RPMI7951 (cell line): ENCODE measurements around the gene FASTKD2. TPM values are rescaled to one million over a fixed set of nuclear protein-coding genes. Genes with fewer than 3 reads are reported as not detected.

Experiments used
- DNase-seq: peaks from one replicate; pipeline ENCODE4 v3.0.0-alpha.2; 2012; ENCODE audit warnings: low read depth
- total RNA-seq: library from RNA; depleted of rRNA; stranded (reverse); fragments of >200 nt; shearing (Covaris generic); gene quantifications from 2 replicates; pipeline ENCODE4 v1.2.3, GENCODE V29; 2014; rRNA removed

The FASTKD2 gene
- total RNA-seq: 48.5 and 58.5 TPM in 2 replicates

GRCh38 chr2:206765242-206766056 lies at the start of gene FASTKD2, which contains the start of gene MDH1B:
Gene FASTKD2, plus strand, starts transcription at chr2:206765606. Its CDS starts 1,088 bp downstream, at chr2:206766694.
Gene MDH1B, minus strand, starts transcription at chr2:206765328. Its CDS starts 57 bp downstream, at chr2:206765271.
- DNase-seq: peak; percentile 94

- no peak for DNase-seq
Observed at GRCh38 chr2:206716623-206717022, 48.8 kb upstream of the FASTKD2 start.

GRCh38 chr2:206718296-206718695 lies 47.1 kb upstream of the FASTKD2 start, which contains the start of gene DYTN:
Gene DYTN, minus strand, starts transcription at chr2:206718396. Its CDS starts 117 bp downstream, at chr2:206718279.
- no peak for DNase-seq

GRCh38 chr2:206721256-206721920 lies 44.0 kb upstream of the FASTKD2 start:
- no peak for DNase-seq

- no peak for DNase-seq
Observed at GRCh38 chr2:206723288-206723687, 42.1 kb upstream of the FASTKD2 start.

DNA sequence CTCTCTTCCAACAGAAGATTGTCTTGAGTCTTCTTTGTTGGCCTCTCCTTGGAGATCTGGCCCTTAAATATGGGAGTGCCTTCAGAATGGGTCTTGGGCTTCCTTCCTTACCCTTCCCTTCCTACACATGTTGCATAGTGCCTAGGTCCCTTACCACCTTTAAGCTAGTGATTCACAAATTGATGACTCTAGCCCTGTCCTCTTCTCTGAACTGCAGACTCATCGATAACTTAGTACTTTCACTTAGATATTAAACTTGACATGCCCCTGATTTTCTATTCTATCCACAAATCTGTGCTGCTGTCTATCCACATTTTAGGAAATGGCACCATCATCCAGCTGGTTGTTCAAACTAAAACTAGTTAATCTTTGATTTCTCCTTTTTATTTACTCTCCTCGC lies 38.1 kb upstream of the FASTKD2 start:
- DNase-seq: no peak

DNA sequence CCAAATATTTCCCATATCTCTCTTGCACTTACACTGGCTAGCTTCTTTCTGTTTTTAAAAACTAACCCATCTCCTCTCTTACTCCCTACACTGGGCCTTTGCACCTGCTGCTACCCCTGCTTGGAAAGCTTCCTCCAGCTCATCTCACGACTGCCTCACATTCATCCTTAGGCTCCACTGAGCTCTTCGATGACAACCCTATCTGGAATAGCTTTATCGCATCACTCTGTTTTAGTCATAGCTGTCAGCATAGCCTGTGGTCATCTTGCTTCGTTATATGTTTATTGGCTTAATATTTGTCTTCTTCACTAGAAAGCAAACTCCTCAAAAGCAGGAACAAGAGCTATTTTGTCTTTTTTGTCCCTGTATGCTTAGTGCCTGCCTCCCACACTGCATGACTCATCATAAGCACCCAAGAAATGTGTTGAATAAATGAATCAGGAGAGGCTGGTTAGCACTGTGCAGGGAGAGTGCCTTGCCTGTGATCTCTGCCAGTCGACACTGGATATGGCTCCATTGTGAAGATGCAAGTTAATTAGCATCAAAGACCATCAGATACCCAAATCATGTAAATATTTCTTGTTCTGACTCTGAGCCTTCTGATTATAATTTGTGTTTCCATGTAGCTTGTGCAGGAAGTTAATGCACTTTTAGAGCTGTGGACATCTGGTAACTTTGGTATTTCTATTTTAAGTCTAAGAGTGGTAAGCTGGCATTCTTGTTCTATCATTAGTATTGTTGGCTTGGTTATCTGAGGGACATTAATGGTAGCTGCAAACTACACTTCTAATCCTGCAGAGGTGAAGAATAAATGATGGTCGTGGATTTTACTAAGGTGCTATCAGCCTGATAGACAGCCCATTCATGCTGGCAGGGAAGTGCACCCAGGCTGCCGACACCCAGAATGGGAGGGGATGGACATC lies 36.9 kb upstream of the FASTKD2 start:
- DNase-seq: peak; percentile 54

DNA sequence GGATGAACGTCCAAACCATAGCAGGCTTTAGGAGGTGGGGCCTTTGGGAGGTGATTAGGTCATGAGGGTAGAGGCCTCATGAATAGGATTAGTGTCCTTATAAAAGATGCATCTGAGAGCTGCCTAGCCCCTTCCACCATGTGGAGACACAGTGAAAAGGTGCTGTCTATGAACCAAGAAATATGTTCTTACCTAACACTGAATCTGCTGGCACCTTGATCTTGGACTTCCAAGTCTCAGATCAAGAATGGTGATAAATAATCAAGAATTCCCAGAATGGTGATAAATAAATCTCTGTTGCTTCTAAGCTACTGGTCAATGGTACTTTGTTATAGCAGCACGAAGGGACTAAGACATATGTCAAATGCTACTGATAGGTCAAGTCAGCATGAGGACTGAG lies 32.1 kb upstream of the FASTKD2 start:
- no peak for DNase-seq

- DNase-seq: no peak
Observed at GRCh38 chr2:206736935-206737334, 28.5 kb upstream of the FASTKD2 start.

GRCh38 chr2:206739271-206739670 lies 26.1 kb upstream of the FASTKD2 start:
- DNase-seq: no peak

- no peak for DNase-seq
Observed at GRCh38 chr2:206740800-206741199, 24.6 kb upstream of the FASTKD2 start.

GRCh38 chr2:206756816-206757215 lies 8.6 kb upstream of the FASTKD2 start:
- DNase-seq: no peak

- DNase-seq: no peak
Observed at GRCh38 chr2:206764673-206765241, 649 bp upstream of the FASTKD2 start.

DNA sequence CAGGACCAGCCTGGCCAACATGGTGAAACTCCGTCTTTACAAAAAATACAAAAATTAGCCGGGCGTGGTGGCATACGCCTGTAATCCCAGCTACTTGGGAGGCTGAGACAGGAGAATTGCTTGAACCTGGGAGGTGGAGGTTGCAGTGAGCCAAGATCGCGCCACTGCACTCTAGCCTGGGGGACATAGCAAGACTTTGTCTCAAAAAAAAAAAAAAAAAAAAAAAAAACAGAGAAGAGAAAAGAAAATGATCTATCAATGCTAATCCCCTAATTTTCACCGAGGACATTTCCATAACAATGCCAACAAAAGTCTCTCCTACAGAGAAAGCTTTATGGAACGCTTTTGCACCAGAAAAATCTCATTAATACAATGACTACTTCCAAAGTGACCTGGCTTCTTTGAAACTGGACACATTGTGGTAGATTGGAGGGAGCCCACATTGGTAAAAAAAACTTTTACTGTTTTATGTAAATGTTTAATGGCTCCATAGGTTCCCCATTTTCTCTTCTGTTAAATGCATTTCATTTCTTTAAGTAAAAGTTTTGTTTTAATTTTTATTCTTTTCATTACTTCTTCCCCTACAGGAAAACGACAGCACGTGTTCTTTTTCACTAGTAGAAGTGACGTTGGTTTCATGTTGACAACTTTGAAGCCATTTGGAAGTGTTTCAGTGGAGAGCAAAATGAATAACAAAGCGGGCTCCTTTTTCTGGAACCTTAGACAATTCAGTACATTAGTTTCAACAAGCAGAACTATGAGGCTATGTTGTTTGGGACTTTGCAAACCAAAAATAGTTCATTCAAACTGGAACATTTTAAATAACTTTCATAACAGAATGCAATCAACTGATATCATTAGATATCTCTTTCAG lies 888 bp downstream of the FASTKD2 start:
- DNase-seq: no peak

GRCh38 chr2:206774871-206775270 lies 9.5 kb downstream of the FASTKD2 start:
- no peak for DNase-seq

GRCh38 chr2:206776432-206776831 lies 11.0 kb downstream of the FASTKD2 start:
- DNase-seq: no peak

DNA sequence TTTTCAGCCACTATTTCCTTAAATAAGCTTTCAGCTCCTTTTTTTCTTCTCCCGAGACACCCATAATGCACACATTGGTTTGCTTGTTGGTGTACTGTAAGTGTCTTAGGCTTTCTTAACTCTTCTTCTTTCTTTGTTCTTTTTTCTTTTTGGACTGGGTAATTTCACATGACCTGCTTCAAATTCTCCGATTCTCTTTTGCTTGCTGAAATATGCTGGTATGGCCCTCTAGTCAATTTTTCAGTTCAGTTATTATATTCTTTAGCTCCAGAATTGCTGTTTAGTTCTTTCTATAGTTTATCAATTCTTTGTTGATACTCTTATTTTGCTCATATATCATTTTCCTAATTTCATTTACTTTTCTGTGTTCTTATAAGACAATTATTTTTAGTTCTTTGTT lies 15.3 kb downstream of the FASTKD2 start:
- DNase-seq: no peak

- peak; percentile 19 for DNase-seq
Observed at GRCh38 chr2:206783718-206784117, 18.3 kb downstream of the FASTKD2 start.

DNA sequence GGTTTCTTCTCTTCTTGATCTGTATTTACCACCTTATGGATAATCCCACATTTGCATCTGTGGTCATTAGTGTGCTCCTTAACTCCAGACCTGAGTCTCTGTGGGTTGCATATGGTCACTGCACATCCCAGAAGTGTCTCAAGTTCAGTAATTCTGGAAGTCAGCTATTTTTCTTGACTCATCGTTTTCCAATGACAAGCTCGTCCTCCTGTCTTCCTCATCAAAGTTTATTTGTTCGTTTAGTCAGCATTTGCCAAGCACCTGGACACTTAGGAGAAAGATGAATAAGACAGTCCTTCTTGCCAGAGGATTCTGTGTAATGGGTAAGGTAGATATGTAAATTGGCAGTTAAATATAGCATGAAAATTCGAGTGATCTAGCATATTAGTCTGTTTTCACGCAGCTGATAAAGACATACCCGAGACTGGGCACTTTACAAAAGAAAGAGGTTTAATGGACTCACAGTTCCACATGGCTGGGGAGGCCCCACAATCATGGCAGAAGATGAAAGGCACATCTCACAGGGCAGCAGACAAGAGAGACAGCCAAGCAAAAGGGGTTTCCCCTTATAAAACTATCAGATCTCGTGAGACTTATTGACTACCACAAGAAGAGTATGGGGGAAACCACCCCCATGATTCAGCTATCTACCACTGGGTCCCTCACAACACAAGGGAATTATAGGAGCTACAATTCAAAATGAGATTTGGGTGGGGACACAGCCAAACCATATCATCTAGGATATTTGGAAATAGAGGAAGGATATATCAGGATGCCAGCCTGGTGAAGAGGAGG lies 19.4 kb downstream of the FASTKD2 start:
- DNase-seq: no peak
